Activated CD4-positive, alpha-beta T cell treated with anti-CD3 and anti-CD28 coated beads, Interleukin-2, amount 10 ng/mL, durations not matched to agents 24 days and 14 days (primary cell): ENCODE results near the gene PGA3. TPM values are rescaled to one million over a fixed set of nuclear protein-coding genes. Genes with fewer than 3 reads are reported as not detected.
A peak's percentile ranks its signal among the peaks of the same experiment; 100 is the strongest.
"Not testable (repeated sequence)": the region's sequence is repeated elsewhere in the genome, so short reads cannot be mapped to it uniquely, and the experiment has no call there.

Experiments
- DNase-seq: peaks from one replicate; pipeline ENCODE4 v3.0.0; 2022
- H3K27ac Mint-ChIP-seq: one replicate; pipeline ENCODE4 v1.8.0; 2022; ENCODE audit warnings: mild to moderate bottlenecking, mixed read lengths
- H3K27me3 Mint-ChIP-seq: one replicate; pipeline ENCODE4 v1.8.0; 2022; ENCODE audit warnings: mixed read lengths
- H3K36me3 Mint-ChIP-seq: one replicate; pipeline ENCODE4 v1.8.0; 2022; ENCODE audit warnings: low read depth, mild to moderate bottlenecking, mixed read lengths
- H3K4me1 Mint-ChIP-seq: one replicate; pipeline ENCODE4 v1.8.0; 2021; ENCODE audit warnings: mixed read lengths
- H3K4me3 Mint-ChIP-seq: one replicate; pipeline ENCODE4 v1.8.0; 2022; ENCODE audit warnings: mild to moderate bottlenecking, moderate library complexity, mixed read lengths
- H3K9me3 Mint-ChIP-seq: one replicate; pipeline ENCODE4 v1.8.0; 2021; ENCODE audit warnings: mixed read lengths
- intact Hi-C: fragments of 100-400 bp; cut with micrococcal nuclease; formaldehyde crosslinking; loops from one replicate; pipeline ENCODE4 v1.15.1; 2023
- total RNA-seq: library from RNA; stranded (reverse); gene quantifications from 2 replicates; pipeline ENCODE4 v1.2.3, GENCODE V29; 2022

PGA3 gene
- total RNA-seq, 1 donor from 2014 or later: not detected

GRCh38 chr11:61180205-61180604 lies 23.1 kb upstream of the PGA3 start:
- DNase-seq, H3K36me3 Mint-ChIP-seq, intact Hi-C loops, H3K4me1 Mint-ChIP-seq, H3K27ac Mint-ChIP-seq, H3K4me3 Mint-ChIP-seq, H3K9me3 Mint-ChIP-seq: not testable (repeated sequence)
- peaks cover 12% of the 10 kb centered on the region for H3K27me3 Mint-ChIP-seq

DNA sequence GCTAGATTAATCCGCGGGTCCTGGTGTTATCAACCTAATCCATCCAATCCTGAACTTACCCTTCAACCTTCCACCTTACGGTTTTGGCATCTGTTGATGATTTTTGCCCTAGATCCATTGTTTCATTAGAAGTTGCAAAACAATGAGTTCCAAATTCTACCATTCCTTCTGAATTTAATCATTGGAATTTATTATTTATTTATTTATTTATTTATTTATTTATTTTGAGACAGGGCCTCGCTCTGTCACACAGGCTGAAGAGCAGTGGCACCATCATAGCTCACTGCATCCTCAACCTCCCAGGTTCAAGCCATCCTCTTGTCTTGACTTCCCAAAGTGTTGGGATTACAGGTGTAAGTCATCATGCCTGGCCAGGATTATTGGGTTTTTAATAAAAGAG lies 21.8 kb upstream of the PGA3 start:
- H3K27me3 Mint-ChIP-seq: peaks cover 9% of the 10 kb centered on the region
- H3K27ac Mint-ChIP-seq: no peak overlapping the region
- no peaks in the 10 kb centered on the region for H3K4me1 Mint-ChIP-seq
- H3K4me3 Mint-ChIP-seq: no peak overlapping the region
- intact Hi-C loops: no loop called here
- no peaks in the 10 kb centered on the region for H3K36me3 Mint-ChIP-seq
- DNase-seq: no peak
- no peaks in the 10 kb centered on the region for H3K9me3 Mint-ChIP-seq

DNA sequence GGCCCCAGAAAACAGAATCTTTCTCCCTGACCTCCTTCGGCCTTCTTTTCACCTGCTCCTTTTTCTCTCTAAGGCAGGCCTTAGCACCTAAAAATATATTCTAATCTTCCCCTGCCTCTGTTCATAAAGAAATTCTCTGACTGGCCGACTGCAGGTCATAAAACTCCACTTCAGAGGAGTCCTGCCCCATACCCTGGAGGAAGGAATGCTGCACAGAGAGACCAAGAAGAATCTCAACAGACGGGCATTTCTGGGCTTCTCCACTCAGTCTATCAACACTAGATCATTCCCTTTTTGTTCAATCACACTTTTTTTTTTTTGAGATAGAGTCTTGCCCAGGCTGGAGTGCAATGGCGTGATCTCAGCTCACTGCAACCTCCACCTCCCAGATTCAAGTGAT lies 19.7 kb upstream of the PGA3 start:
- H3K27ac Mint-ChIP-seq: no peak overlapping the region
- DNase-seq: no peak
- peaks cover 2% of the 10 kb centered on the region for H3K4me1 Mint-ChIP-seq
- no peaks in the 10 kb centered on the region for H3K9me3 Mint-ChIP-seq
- H3K4me3 Mint-ChIP-seq: no peak overlapping the region
- no peaks in the 10 kb centered on the region for H3K36me3 Mint-ChIP-seq
- H3K27me3 Mint-ChIP-seq: peaks cover 7% of the 10 kb centered on the region
- intact Hi-C loops: no loop called here

DNA sequence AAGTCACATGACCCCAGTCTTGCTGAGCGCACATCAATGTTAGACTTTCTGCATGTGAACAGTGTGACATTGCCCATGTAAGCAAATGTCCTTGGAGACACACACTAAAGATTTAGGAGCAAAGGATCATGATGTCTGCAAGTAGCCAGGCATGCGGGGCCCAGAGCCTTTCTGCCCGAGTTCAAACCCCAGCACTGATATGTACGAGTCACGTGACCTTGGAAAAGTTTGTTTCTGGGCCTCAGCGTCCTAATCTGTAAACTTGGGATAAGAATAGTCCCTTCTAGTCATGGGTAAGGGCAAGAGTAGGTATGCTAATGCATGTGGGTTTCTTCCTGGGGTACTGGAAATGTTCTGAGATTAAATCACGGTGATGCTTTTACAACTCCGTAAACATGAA lies 16.8 kb upstream of the PGA3 start:
- no peaks in the 10 kb centered on the region for H3K9me3 Mint-ChIP-seq
- peaks cover 2% of the 10 kb centered on the region for H3K4me1 Mint-ChIP-seq
- no peak overlapping the region for H3K4me3 Mint-ChIP-seq
- no peak for DNase-seq
- intact Hi-C loops: loop anchor here (2.0 to 5.0 kb wide), 3 partner anchors 22 to 104 kb away; no protein-coding TSS in a partner anchor
- no peaks in the 10 kb centered on the region for H3K36me3 Mint-ChIP-seq
- H3K27ac Mint-ChIP-seq: no peak overlapping the region
- H3K27me3 Mint-ChIP-seq: peaks cover 1% of the 10 kb centered on the region

DNA sequence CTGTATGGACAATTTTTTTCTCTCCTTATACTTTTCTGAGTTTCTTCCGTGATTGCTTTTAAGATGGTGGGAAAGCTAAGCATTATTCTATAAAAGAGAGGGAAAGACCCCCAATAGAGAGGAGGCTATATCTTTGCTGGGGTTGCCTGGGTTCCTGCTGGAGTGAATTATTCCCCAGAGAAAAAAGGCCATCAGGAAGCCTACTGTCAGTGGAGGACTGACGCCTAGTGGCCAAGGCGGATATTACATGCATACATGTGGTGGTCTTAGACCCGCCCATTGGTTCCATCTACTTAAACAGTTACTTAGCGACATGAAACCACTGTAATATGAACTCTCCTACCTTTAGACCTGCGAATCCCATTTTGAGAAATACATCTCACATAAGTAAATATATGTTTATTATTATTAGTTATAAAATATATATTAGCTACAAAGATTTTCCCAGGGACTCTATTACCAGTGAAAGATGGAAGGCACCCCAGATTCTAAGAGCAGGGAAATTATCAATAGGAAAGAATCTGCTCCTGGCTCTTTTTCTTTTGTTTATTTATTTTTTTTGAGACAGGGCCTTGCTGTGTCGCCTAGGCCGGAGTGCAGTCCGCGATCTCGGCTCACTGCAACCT lies 15.7 kb upstream of the PGA3 start:
- Mint-ChIP-seq H3K9me3 (no peaks in the 10 kb centered on the region), H3K4me3 (no peak overlapping the region), H3K4me1 (peaks cover 2% of the 10 kb centered on the region), H3K27ac (no peak overlapping the region), H3K36me3 (no peaks in the 10 kb centered on the region), H3K27me3 (peaks cover 6% of the 10 kb centered on the region)
- intact Hi-C loops: loop anchor here (1.0 to 5.0 kb wide), 5 partner anchors 23 to 356 kb away; no protein-coding TSS in a partner anchor
- DNase-seq: peak; percentile 93

- no peak for DNase-seq
- H3K4me1 Mint-ChIP-seq: peaks cover 2% of the 10 kb centered on the region
- intact Hi-C loops: loop anchor here (5.0 kb wide), 1 partner anchor 108 kb away; no protein-coding TSS in a partner anchor
- no peaks in the 10 kb centered on the region for H3K36me3 Mint-ChIP-seq
- H3K4me3 Mint-ChIP-seq: no peak overlapping the region
- peaks cover 8% of the 10 kb centered on the region for H3K27me3 Mint-ChIP-seq
- no peaks in the 10 kb centered on the region for H3K9me3 Mint-ChIP-seq
- no peak overlapping the region for H3K27ac Mint-ChIP-seq
Observed at GRCh38 chr11:61189933-61190332, 13.4 kb upstream of the PGA3 start.

GRCh38 chr11:61193596-61193995 lies 9.7 kb upstream of the PGA3 start:
- H3K4me3 Mint-ChIP-seq: no peak overlapping the region
- H3K27me3 Mint-ChIP-seq: peaks cover 12% of the 10 kb centered on the region
- no peak overlapping the region for H3K27ac Mint-ChIP-seq
- intact Hi-C loops: no loop called here
- H3K9me3 Mint-ChIP-seq: peaks cover 5% of the 10 kb centered on the region
- DNase-seq: no peak
- no peaks in the 10 kb centered on the region for H3K36me3 Mint-ChIP-seq
- no peaks in the 10 kb centered on the region for H3K4me1 Mint-ChIP-seq

DNA sequence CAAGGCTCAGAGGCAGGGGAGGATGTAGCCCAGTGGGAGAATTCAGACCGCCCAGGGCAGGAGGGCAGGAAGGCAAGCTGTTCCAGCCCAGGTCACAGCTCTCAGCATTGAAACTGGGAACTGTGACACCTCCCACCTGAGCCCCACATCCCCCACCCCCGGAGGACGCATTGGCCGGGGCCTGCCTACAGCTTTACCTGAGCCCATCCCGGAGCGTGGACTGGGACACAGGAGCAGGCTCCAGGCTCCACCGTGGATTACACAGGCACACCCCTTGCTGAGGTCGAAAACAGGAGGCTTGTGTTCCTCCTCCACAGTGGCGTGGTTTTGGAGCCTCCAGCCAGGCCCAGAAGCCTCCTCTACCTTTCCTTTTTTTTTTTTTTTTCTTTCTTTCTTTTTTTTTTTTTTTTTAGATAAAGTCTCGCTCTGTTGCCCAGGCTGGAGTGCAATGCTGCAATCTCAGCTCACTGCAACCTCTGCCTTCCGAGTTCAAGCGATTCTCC lies 9.1 kb upstream of the PGA3 start:
- DNase-seq: no peak
- Mint-ChIP-seq H3K36me3 (no peaks in the 10 kb centered on the region), H3K4me3 (no peak overlapping the region), H3K4me1 (no peaks in the 10 kb centered on the region), H3K27me3 (peaks cover 14% of the 10 kb centered on the region), H3K27ac (no peak overlapping the region), H3K9me3 (peaks cover 5% of the 10 kb centered on the region)
- intact Hi-C loops: no loop called here

DNA sequence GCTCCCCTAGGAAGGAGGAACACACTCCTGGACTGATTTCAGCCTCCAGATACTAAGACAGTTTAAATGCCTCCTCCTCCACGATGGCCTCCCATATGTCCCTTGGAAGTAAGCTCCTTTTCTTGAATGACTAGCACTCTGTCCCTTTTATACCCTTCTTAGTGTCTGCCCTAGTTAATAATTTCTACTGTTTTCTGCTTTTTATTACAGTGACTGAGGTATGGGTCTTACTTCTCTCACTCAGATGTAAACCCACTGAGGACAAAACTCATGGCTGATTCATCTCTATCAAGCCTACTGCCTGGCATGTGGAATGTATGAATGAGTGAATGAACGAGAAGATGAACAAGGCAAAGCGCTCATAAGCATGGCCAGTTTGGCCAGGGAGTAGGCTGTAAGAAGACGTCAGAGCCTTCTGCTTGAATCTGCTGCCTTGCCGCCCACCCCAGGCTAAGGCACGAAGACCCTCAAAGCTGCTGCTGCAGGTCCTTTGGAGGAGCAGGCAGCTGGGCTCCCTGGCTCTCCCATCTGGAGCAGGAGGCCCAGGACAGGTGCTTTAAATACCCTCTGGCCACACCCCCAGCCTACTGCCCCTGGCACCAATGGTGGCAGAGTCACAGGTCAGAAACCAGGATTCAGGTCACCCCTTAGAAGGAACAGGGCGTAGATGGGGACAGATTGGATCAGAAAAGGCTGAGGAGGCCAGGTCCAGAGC lies 8.2 kb upstream of the PGA3 start:
- H3K4me3 Mint-ChIP-seq: no peak overlapping the region
- no peaks in the 10 kb centered on the region for H3K36me3 Mint-ChIP-seq
- intact Hi-C loops: no loop called here

DNA sequence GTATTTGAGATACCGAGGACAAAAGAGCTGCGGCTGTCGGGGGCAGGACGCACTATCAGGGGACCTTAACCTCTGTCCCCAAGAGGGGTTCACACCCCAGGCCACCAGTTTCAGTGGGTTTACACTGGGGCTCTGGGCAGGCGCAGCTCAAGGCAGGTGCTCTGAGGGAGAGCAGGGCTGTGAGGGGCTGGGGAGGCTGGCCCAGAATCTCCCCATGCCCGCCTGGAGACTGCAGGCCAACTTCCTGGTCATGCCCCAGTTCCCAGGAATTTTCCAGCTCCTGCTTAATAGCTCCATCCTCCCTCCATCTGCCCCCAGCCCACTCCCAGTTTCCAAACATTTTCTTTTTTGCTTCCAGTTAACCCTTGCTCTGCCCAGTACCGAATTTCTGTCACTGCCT lies 7.6 kb upstream of the PGA3 start:
- Mint-ChIP-seq H3K4me3 (no peak overlapping the region), H3K4me1 (no peaks in the 10 kb centered on the region), H3K27ac (no peak overlapping the region), H3K27me3 (peaks cover 19% of the 10 kb centered on the region), H3K36me3 (no peaks in the 10 kb centered on the region), H3K9me3 (peaks cover 5% of the 10 kb centered on the region)
- no peak for DNase-seq
- intact Hi-C loops: no loop called here

More for the DNA sequence above, 8.2 kb upstream of the PGA3 start:
- Mint-ChIP-seq H3K27ac (no peak overlapping the region), H3K4me1 (no peaks in the 10 kb centered on the region), H3K27me3 (peaks cover 15% of the 10 kb centered on the region), H3K9me3 (peaks cover 5% of the 10 kb centered on the region)
- DNase-seq: no peak

DNA sequence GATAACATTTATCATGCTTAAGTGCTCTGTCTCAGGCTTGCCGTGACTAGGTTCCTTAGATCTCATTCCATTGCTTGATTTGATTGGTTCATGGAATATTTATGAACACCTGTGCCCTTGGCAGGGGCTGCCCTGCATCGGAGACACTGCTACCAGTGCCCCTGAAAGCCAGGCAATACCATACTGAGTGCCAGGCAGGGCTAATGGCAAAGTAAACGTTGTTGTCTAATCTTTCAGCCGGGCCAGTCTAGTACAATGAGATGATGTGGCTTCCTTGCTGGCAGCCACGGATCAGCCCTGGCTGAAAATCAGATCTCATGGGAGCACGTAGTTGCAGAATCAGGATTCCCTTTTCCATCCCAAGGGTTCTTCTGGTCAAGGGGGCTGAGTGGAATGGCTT lies 5.0 kb upstream of the PGA3 start:
- DNase-seq: no peak
- Mint-ChIP-seq H3K4me3 (no peak overlapping the region), H3K36me3 (no peaks in the 10 kb centered on the region), H3K27ac (no peak overlapping the region), H3K27me3 (peaks cover 17% of the 10 kb centered on the region), H3K9me3 (peaks cover 5% of the 10 kb centered on the region), H3K4me1 (no peaks in the 10 kb centered on the region)
- intact Hi-C loops: no loop called here

GRCh38 chr11:61198948-61199523 lies 4.3 kb upstream of the PGA3 start:
- Mint-ChIP-seq H3K36me3 (no peaks in the 10 kb centered on the region), H3K4me1 (no peaks in the 10 kb centered on the region), H3K9me3 (peaks cover 5% of the 10 kb centered on the region), H3K4me3 (no peak overlapping the region), H3K27ac (no peak overlapping the region), H3K27me3 (peaks cover 17% of the 10 kb centered on the region)
- no peak for DNase-seq
- intact Hi-C loops: no loop called here

DNA sequence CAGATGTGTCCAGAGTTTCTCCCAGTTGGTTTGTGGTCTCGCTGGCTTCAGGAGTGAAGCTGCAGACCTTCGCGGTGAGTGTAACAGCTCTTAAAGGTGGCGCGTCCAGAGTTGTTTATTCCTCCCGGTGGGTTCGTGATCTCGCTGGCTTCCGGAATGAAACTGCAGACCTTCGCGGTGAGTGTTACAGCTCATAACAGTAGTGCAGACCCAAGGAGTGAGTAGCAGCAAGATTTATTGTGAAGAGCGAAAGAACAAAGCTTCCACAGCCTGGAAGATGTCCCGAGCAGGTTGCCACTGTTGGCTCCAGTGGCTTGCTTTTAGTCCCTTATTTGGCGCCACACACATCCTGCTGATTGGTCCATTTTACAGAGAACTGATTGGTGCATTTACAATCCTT lies 1.8 kb upstream of the PGA3 start:
- no peak overlapping the region for H3K4me3 Mint-ChIP-seq
- no peaks in the 10 kb centered on the region for H3K36me3 Mint-ChIP-seq

DNA sequence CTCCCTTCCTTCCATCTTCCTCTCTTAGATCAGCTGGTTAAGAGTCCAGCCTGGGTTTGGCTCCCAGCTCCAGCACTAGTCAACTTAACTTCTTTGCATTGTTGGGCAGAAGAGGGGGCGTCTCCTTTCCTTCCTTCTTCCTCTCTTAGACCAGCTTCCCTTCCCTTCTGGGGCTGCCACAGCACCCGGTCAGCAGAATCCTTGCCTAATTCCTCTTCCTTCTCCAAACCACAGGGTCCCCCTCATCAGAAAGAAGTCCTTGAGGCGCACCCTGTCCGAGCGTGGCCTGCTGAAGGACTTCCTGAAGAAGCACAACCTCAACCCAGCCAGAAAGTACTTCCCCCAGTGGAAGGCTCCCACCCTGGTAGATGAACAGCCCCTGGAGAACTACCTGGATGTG lies 558 bp downstream of the PGA3 start:
- DNase-seq, H3K27ac Mint-ChIP-seq, H3K36me3 Mint-ChIP-seq, intact Hi-C loops, H3K4me3 Mint-ChIP-seq, H3K9me3 Mint-ChIP-seq, H3K4me1 Mint-ChIP-seq: not testable (repeated sequence)
- peaks cover 15% of the 10 kb centered on the region for H3K27me3 Mint-ChIP-seq

More for the DNA sequence above, 1.8 kb upstream of the PGA3 start:
- H3K9me3 Mint-ChIP-seq: peaks cover 5% of the 10 kb centered on the region
- peaks cover 19% of the 10 kb centered on the region for H3K27me3 Mint-ChIP-seq
- no peaks in the 10 kb centered on the region for H3K4me1 Mint-ChIP-seq
- H3K27ac Mint-ChIP-seq: no peak overlapping the region
- no peak for DNase-seq
- intact Hi-C loops: no loop called here
